GM21737 (cell line): ENCODE measurements around the gene DAZL.

Experiments
- ATAC-seq: cut with Tn5 transposase; IDR thresholded peaks from one replicate; pipeline ENCODE4 v1.9.1; 2021; ENCODE audit warnings: mild to moderate bottlenecking, moderate library complexity; ENCODE audit not compliant: unreplicated experiment

DAZL gene

GRCh38 chr3:16596352-16597032, 8.7 kb downstream of the DAZL start:
- ATAC-seq = no peak

GRCh38 chr3:16595778-16596177, 9.4 kb downstream of the DAZL start:
- ATAC-seq = no peak

- peak; percentile 92 for ATAC-seq
Measured at GRCh38 chr3:16589867-16590624, 15.2 kb downstream of the DAZL start.

DNA sequence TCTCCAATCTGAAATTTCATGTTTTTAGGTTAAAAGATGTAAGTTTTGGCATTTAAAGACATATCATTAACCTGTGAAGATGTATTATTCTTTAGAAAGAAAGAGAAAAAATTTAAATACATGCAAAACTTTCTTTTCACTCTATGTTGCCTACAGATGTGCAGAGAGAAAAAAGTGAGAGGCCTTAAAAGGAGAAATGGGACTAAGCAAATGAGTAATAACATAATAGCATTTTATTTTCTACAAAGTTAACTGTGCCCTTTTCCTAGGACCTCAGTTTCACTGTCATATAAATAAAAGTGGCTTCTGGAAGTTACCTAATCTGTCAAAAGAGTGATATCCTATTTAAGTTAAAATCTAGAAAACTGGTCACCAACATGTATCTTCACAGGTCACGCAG, 16.1 kb downstream of the DAZL start:
- ATAC-seq = no peak

DNA sequence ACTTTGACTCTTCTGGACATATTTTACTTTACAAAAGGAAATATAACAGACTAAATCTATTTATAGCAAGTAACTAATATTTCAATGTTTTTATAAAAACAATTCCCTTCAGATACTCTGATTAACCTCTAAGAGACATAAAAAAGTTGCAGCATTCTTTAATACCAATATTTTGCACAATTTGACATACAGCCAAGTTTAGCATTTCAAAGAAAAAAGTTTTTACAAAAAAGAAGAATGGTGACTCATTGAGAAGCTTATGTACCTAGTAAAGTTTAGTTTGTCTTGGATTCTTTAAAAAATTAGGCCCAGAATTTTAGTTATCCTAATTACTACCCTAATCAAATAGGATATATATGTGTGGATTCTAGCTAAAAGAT, 17.6 kb downstream of the DAZL start:
- ATAC-seq = no peak

- no peak for ATAC-seq
Measured at GRCh38 chr3:16587047-16587680, 18.1 kb downstream of the DAZL start.

DNA sequence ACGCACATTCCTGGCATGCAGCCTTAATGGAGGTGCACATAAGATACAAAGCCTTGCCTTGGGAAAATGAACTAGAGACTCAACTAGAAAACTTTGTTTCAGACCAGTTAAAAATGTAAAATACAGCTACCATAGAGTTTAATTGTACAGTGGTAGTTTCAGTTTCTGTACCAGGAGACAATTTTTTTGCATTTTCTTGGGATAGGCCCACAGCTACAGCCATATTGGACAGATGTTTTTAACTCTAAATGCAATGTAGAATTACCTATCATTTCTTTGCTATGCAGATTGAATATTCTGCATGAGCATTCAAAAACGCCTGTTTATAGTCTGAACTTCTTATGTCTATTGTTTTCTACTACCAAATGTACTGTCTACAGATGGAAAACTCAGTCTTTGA, 20.3 kb downstream of the DAZL start:
- no peak for ATAC-seq

GRCh38 chr3:16583551-16583950, 21.7 kb downstream of the DAZL start:
- no peak for ATAC-seq

DNA sequence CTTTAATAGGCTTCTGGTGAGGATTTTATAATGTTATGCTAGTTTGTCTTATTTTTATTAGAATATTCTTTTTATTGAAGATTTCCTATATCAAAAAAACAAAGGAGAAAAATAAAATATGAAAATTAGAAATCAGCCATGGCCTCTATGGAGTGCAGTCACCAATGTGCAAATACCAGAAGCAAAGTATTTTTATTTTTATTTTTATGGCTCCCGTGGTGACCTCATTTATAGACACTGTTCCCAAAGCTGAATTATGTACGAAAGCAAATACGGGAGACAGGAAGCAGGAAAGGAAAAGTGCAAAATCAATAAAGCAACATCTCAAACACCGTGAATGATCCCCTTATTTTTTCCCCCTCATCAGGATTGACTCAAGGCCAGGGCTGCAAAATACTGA, 35.1 kb downstream of the DAZL start:
- no peak for ATAC-seq

GRCh38 chr3:16568532-16568931, 36.7 kb downstream of the DAZL start:
- ATAC-seq = no peak

DNA sequence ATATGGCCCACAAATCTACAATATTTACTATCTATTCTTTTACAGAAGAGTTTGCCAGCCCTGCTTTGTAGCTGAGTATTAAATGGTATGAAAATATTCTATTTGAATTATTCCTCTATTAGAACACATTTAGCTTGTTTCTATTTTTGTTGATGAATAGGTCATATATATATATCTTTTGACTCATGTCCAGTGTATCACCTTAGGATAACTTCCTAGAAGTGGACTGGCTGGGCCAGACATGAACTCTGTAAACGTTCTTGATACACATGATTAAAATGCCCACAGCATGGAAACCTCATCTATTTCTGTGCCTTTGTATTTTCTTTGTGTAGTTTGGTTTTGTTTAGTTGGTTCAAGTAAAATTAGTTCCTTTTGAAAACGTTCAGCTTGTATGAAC, 37.1 kb downstream of the DAZL start:
- ATAC-seq = no peak

DNA sequence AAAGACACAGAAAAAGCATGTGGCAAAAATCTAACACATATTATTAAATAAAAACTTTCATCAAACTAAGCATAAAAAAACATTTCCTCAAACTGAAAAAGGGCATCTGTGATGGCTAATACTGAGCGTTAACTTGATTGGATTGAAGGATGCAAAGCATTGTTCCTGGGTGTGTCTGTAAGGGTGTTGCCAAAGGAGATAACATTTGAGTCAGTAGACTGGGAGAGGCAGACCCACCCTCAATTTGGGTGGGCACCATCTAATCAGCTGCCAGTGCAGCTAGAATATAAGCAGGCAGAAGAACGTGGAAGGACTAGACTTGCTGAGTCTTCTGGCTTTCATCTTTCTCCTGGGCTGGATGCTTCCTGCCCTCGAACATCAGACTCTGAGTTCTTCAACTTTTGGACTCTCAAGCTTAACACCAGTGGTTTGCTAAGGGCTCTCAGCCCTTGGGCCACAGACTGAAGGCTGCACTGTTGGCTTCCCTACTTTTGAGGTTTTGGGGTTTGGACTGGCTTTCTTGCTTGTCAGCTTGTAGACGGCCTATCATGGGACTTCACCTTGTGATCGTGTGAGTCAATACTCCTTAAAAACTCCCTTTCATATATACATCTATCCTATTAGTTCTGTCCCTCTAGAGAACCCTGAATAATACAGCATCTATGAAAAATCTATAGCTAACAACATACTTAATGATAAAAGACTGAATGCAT, 45.4 kb downstream of the DAZL start:
- ATAC-seq = no peak

GRCh38 chr3:16554126-16554525, 51.1 kb downstream of the DAZL start:
- no peak for ATAC-seq

DNA sequence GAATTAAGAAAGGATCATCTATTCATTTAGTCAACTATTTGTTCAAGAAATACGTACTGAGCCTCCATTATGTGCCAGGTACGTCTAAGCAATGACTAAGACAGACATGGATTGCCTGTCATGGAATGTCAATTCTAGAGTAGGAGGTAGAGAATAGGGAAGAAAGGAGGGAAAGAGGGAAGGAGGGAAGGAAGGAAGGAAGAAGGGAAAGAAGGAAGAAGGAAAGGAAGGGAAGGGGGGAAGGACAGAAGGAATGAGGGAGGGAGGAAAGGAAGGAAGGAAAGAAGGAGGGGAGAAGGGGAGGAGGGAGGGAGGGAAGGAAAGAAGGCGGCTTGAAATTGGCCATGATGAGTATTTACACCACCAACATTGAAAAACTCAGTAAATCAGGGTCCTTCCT, 52.5 kb downstream of the DAZL start:
- no peak for ATAC-seq

GRCh38 chr3:16551342-16551976, 53.8 kb downstream of the DAZL start:
- ATAC-seq = no peak

GRCh38 chr3:16550676-16551341, 54.4 kb downstream of the DAZL start:
- ATAC-seq = peak; percentile 91

- peak; percentile 27 for ATAC-seq
Measured at GRCh38 chr3:16550305-16550675, 54.9 kb downstream of the DAZL start.

DNA sequence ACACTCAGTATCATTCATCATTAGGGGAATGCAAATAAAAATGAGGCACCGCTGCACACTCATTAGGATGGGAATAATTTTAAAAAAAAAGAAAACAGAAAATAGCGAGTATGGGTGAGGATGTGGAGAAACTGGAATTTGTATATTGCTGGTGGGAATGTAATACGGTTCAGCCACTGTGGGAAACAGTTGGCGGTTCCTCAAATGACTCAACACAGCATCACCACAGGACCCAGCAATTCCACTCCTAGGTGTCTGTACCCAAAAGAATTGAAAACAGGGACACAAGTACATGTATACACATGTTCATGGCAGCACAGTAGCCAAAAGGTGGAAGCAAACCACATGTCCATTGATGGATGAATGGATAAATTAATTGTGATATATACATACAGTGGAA, 56.5 kb downstream of the DAZL start:
- no peak for ATAC-seq

DNA sequence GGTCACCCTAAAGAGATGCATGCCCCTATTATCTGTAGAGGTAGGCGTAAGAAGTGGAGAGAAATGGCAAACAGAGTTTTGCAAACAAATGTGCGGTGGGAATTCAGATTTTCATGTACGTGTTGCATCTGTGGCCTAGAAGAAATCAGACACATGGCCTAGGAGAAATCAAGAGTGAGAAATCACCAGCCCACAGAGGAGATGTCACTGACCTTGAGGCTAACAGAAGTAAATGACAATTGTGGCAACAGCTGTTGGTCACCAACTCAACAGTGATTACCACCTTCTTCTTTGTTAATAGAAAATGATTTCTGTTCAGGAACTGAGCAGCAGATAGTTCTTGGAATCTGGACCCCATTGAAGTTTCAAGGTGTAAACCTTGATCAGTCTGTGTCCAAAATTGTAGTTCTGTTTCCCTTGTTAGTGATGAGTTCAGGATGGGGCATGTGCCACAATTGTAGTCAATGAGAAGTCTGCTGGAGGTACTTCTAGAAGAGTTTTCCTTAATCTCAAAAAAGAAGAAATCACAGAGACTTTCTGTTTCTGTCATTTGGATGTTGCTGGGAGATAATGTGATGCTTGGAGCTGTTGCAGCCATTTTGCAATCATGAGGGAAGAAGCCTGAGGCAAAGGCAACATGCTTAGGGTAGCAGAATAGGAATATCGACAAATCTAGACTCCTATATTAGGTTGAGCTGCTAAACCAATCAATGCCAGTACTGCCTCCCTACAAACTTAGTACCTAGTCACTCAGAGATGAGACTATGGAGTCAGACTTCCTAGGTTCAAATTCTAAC, 57.5 kb downstream of the DAZL start:
- no peak for ATAC-seq
